GOT3 (cell line): ENCODE measurements around the gene ATXN7L1.

Experiments
- DNase-seq: peaks from one replicate; lab custom pipeline; 2025; ENCODE audit warnings: mixed read lengths; lab: John Stamatoyannopoulos, UW

ATXN7L1 gene

DNA sequence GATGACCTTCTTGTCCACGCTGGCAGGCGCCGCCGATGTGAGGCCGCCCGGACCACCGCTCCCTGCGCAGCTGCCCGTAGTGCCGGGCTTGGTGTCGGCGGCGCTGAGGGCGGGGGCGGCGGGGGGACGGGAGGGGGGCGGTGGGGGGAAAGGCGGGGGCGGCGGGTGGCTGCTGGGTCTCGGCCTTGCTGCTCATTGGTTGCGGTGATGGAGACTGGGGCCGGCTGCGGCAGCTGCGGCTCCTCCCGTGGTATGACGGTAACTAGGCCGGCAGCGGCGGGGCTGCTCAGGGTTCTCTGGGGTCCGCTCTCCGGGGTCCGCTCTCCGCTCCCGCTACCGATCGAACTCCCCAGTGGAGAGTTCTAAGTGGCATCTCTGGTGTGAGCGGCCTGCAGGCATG is 293.3 kb downstream of the ATXN7L1 start:
- no peak for DNase-seq

DNA sequence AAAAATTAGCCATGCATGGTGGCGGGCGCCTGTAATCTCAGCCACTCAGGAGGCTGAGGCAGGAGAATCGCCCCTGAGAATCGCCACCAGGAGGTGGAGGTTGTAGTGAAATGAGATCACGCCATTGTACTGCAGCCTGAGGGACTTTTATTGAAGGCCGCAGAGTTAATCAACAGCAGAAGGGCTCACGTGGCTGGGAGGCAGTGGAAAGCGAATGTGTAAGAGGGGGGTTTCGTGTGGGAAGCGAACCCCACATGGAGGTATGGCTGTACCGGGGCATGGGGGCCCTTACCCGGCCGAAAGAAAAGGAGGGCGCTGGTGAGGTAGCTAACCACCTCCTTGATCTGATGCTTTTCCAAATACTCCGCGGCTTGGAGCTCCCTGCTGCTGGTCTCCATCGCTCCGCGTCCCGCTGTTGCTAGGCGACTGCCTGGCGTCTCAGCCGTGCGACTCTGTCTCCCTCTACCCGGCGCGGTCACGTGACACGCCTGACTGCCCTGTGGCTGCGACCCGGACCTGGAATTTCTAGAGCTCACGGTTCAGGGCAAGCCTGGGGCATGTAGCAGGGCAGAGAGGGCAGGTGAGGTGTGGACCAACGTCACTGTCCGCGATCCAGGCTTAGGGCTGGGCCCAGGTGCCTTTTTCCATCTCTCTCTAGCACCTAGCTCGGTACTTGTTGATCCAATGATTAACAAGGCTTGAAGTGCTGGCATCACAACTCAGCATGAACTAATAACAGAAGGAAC is 295.2 kb downstream of the ATXN7L1 start, which contains the start of gene EFCAB10:
Gene EFCAB10, minus strand, starts transcription at position 428 of the 746 bp plus-strand sequence. Its CDS starts 30 bp downstream, at position 398.
- no peak for DNase-seq

DNA sequence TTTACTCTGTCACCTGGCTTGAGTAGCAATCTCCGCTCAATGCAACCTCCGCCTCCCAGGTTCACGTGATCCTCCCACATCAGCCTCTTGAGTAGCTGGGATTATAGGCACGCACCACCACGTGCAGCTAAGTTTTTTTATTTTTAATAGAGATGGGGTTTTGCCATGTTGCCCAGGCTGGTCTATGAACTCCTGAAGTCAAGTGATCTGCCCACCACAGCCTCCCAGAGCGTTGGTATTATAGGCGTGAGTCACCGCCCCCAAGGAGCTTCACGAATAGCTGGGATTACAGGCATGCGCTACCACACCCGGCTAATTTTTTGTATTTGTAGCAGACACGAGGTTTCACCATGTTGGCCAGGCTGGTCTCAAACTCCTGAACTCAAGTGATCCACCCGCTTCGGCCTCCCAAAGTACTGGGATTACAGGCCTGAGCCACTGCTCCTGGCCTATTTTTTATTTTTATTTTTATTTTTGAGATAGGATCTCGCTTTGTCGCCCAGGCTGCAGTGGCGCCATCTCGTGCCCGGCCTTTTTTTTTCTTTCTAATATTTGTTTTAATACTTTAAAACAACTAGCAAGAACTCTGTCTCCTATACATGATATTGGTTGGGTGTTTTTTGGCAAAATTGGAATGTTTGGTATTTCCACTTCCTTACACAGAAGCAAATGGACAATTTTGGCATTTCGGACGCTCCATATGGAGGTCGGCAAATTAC is 296.2 kb downstream of the ATXN7L1 start:
- no peak for DNase-seq

DNA sequence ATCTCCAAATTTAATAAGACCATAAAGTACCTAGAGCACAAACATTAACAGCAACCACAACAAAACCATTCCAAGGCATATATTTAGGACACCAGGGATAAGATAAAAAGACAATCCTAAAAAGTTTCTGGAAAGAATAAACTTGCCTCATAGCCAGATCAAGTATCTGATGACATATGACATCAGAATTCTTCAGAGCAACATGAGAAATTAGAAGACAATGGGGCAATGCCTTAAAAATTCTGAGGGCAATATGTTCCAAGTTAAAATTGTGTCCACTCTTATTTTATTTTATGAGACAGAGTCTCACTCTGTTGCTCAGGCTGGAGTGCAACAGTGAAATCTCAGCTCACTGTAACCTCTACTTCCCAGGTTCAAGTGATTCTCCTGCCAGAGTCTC is 297.9 kb downstream of the ATXN7L1 start:
- DNase-seq = no peak

DNA sequence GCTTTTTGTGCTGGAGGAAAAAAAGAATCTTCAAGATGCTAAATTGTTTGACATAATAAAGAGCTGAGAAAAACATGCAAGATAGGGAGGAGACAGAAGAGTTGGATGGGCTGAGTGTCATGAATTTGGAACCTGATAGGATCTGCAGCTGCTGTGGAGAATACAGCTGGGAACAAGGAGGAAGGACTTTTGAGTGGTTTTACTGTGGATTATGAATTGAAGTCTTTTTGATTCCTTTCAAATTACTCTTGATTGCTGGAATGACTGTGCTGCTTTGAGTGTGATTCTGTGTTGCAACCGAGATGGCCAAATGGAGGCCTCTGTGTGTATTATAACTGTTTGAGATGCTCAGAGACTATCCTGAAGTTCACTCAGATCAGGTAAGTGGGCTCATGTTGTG is 299.1 kb downstream of the ATXN7L1 start:
- no peak for DNase-seq

DNA sequence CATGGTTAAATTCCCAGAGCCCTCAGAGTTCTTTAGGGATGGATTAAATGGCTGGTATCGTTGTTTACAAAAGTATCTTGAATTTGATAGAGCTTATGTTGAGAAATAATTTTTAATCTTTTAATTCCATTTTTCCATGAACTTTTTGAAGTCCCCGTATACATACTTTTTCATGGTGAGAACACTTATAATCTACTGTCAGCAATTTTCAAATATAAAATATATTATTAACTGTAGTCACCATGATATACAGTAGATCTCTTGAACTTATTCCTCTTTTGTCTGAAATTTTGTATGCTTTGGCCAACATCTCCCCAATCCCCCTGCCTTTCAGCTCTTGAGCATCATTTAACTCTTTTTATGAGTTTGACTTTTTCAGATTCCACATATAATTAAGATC is 304.5 kb downstream of the ATXN7L1 start:
- no peak for DNase-seq

DNA sequence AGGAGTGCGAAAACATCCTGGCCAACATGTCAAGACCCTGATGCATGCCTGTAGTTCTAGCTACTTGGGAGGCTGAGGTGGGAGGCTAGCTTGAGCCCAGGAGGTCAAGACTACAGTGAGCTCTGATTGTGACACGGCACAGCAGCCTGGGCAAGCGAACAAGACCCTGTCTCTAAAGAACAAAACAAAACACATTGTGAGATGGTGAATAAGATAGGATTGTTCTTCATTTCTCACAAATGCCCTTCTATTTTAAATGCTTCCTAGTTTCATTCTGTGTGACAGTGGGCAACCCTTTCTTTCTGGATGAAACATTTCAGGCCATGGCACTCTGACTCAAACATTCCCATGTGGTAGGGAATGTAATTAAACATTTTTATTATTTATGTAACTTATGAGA is 308.6 kb downstream of the ATXN7L1 start:
- no peak for DNase-seq

DNA sequence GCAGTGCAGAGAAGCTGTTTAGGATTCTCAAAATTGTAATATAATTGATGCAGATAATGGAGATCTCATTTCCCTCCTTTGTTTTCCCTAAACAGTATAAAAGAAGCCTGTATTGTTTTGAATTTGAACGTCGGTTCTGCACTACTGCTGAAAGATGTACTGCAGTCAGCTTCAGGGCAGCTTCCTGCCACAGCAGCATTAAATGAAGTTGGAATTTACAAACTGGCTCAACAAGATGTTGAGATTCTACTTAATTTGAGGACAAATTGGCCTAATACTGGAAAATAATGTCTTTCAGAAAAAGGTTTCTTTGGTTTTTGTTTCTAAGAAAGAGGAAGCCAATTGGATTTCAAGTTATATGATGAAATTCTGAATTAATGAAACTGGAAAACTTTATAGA is 309.4 kb downstream of the ATXN7L1 start:
- DNase-seq = no peak

- no peak for DNase-seq
These were observed 311.2 kb downstream of the ATXN7L1 start for GRCh38 chr7:105565190-105565589.

GRCh38 chr7:105559926-105560325 is 316.5 kb downstream of the ATXN7L1 start:
- DNase-seq = no peak
